Upper lobe of right lung (tissue), 1 donor: ENCODE data around the gene PAK5. TPM values are rescaled to one million over a fixed set of nuclear protein-coding genes. Genes with fewer than 3 reads are reported as not detected.

ENCODE experiments used
- ATAC-seq: fragments of 200-7000 bp; cut with Tn5 transposase; one replicate; pipeline ENCODE4 v1.9.1; 2020; ENCODE audit warnings: mild to moderate bottlenecking, moderate library complexity
- DNase-seq: peaks from one replicate; pipeline ENCODE4 v3.0.0-alpha.2; 2020
- H3K27ac ChIP-seq: fragments of 200-600 bp; one replicate; pipeline ENCODE4 v1.8.0; 2022
- H3K27me3 ChIP-seq: fragments of 200-600 bp; one replicate; pipeline ENCODE4 v1.8.0; 2022; ENCODE audit warnings: mild to moderate bottlenecking
- H3K36me3 ChIP-seq: fragments of 200-600 bp; one replicate; pipeline ENCODE4 v1.8.0; 2022
- H3K4me1 ChIP-seq: fragments of 200-600 bp; one replicate; pipeline ENCODE4 v1.8.0; 2022
- H3K4me3 ChIP-seq: fragments of 200-600 bp; one replicate; pipeline ENCODE4 v1.8.0; 2022; ENCODE audit warnings: mild to moderate bottlenecking
- H3K9me3 ChIP-seq: fragments of 200-600 bp; one replicate; pipeline ENCODE4 v1.8.0; 2022
- CTCF ChIP-seq: fragments of 200-600 bp; IDR thresholded peaks from one replicate; pipeline ENCODE4 v1.8.0; 2022; ENCODE audit warnings: antibody characterized with exemption
- intact Hi-C: fragments of 100-400 bp; cut with DNase I; formaldehyde crosslinking; loops from one replicate; pipeline ENCODE4 v1.11.0; 2022
- total RNA-seq: library from RNA; stranded (reverse); fragmentation: NEBNext Ultra II Directional; extraction: Animal tissue kit (Norgen Biotek cat#: 25700); gene quantifications from one replicate; pipeline ENCODE4 v1.2.1, GENCODE V29; 2021
- donor health status: DM: no; HTN: yes; CAD: no; lungs with severe emphysema.

Gene PAK5
- total RNA-seq, 1 donor from 2014 or later: 0.35 TPM

DNA sequence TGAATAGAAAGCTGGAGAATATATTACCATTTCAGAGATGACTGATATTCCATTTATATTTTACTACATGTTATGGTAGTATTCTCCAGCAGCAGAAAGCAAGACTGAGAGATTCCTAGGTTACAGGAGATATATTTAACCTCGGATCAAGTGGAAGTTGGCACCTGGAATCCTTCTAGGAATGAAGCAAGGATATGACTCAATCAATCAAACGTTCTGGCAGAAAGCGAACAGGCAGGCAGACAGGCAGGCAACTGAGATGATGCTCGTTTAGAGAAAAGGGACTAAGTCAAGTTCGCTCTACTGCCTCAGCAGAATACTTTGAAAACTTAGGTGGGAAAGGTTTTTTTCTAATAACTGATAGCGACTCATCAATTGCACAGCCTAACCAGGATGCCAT lies 46.2 kb downstream of the PAK5 start:
- no peaks in the 10 kb centered on the region for H3K36me3 ChIP-seq
- no peak for TF ChIP-seq CTCF
- ATAC-seq (no peak), DNase-seq (no peak)
- no peaks in the 10 kb centered on the region for H3K9me3 ChIP-seq
- H3K4me1 ChIP-seq: no peaks in the 10 kb centered on the region
- no peaks in the 10 kb centered on the region for H3K27me3 ChIP-seq
- intact Hi-C loops: no loop called here
- H3K4me3 ChIP-seq: no peak overlapping the region
- no peak overlapping the region for H3K27ac ChIP-seq

DNA sequence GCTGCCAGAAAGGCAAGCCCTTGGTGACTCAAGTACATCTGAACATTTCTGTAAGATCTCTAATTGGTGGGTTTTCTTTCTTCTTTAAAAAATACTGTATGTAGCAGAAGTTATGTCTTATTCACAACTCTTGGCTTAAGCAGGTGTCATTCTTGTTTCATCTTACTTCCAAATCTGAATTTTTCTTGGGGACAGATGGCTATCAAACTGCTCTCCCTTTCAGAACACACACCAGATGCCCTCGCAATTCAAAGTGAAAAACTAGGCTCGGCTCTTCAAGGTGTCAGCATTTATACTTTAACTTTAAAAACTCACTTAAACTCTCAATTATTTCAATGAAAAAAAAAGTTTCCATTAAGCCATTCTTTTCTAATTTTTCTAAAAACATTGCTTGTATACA lies 49.7 kb downstream of the PAK5 start:
- no peak overlapping the region for H3K27ac ChIP-seq
- H3K4me3 ChIP-seq: no peak overlapping the region
- TF ChIP-seq CTCF: no peak
- no peaks in the 10 kb centered on the region for H3K9me3 ChIP-seq
- H3K27me3 ChIP-seq: no peaks in the 10 kb centered on the region
- H3K4me1 ChIP-seq: no peaks in the 10 kb centered on the region
- no peaks in the 10 kb centered on the region for H3K36me3 ChIP-seq
- DNase-seq (no peak), ATAC-seq (no peak)
- intact Hi-C loops: no loop called here

- Histone ChIP-seq H3K4me3 (no peak overlapping the region), H3K27ac (no peak overlapping the region), H3K36me3 (no peaks in the 10 kb centered on the region), H3K9me3 (no peaks in the 10 kb centered on the region), H3K4me1 (no peaks in the 10 kb centered on the region), H3K27me3 (no peaks in the 10 kb centered on the region)
- ATAC-seq (no peak), DNase-seq (no peak)
- intact Hi-C loops: no loop called here
- no peak for TF ChIP-seq CTCF
These were observed 63.7 kb downstream of the PAK5 start for GRCh38 chr20:9775176-9775575.

DNA sequence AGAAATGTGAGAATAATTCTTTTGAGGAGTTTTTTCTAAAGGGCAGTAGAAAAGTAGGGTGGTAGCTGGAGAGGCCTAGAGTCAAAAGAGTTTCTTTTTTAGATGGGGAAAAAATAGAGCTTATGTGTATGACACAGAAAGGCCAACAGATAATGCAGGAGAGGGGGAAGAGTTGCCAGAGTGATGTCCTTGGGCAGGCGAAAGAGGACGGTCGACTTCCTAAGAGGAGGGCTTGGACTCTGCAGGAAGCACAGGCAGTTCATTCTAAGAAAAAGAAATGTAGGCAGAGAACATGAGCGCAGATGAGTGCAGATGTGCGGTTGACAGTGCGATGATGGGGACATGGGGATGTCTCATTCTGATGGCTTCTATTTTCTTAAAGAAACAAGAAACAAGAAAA lies 68.9 kb downstream of the PAK5 start:
- Histone ChIP-seq H3K9me3 (no peaks in the 10 kb centered on the region), H3K36me3 (no peaks in the 10 kb centered on the region), H3K27ac (no peak overlapping the region), H3K4me1 (no peaks in the 10 kb centered on the region), H3K27me3 (no peaks in the 10 kb centered on the region), H3K4me3 (no peak overlapping the region)
- DNase-seq (no peak), ATAC-seq (no peak)
- no peak for TF ChIP-seq CTCF
- intact Hi-C loops: no loop called here

DNA sequence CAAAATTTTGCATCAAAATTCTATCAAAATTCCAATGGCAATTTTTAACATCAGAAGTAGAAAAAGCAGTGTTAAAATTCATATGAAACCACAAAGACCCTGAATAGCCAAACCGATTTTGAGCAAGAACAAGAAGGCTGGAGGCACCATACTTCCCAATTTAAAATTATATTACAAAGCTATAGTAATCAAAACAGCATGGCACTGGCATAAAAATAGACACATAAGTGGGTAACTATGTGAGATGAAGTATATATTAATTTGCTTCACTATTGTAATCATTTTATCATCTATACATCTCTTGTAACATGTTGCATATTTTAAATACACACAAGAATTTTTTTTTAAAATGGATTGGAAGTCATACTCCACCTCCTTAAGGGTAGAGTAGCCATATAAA lies 77.4 kb downstream of the PAK5 start:
- no peak for ATAC-seq
- H3K27me3 ChIP-seq: no peaks in the 10 kb centered on the region
- no peaks in the 10 kb centered on the region for H3K36me3 ChIP-seq
- H3K27ac ChIP-seq: no peak overlapping the region
- no peaks in the 10 kb centered on the region for H3K4me1 ChIP-seq
- no peaks in the 10 kb centered on the region for H3K9me3 ChIP-seq
- intact Hi-C loops: no loop called here
- H3K4me3 ChIP-seq: no peak overlapping the region
- no peak for DNase-seq
- TF ChIP-seq CTCF: no peak

- Histone ChIP-seq H3K36me3 (no peaks in the 10 kb centered on the region), H3K4me3 (no peak overlapping the region), H3K9me3 (no peaks in the 10 kb centered on the region), H3K27ac (no peak overlapping the region), H3K4me1 (no peaks in the 10 kb centered on the region), H3K27me3 (no peaks in the 10 kb centered on the region)
- TF ChIP-seq CTCF: no peak
- intact Hi-C loops: no loop called here
- ATAC-seq (no peak), DNase-seq (no peak)
These were observed 79.5 kb downstream of the PAK5 start for GRCh38 chr20:9759392-9759791.
